Right lobe of liver (tissue), 4 donors: ENCODE data around the gene WDFY2.

Source experiments
- CTCF ChIP-seq, 4 donors: fragments of 200-600 bp in 3 of 4; fragments of 450-650 bp in 1 of 4; IDR thresholded peaks; one replicate each; pipeline versions ENCODE4 v1.5.1 to v1.8.0; 2016 to 2022; ENCODE audit warnings: antibody characterized with exemption in 4 of 4, mild to moderate bottlenecking in 2 of 4
- POLR2A ChIP-seq: fragments of 450-650 bp; IDR thresholded peaks from one replicate; pipeline ENCODE4 v1.6.1; 2017; ENCODE audit warnings: antibody characterized with exemption, mild to moderate bottlenecking
- donor health status: DM: no; HTN: no; CAD: no.
- donor health status: DM: no; HTN: no; CAD: no.
- donor health status: DM: no; HTN: yes; CAD: no.

DNA sequence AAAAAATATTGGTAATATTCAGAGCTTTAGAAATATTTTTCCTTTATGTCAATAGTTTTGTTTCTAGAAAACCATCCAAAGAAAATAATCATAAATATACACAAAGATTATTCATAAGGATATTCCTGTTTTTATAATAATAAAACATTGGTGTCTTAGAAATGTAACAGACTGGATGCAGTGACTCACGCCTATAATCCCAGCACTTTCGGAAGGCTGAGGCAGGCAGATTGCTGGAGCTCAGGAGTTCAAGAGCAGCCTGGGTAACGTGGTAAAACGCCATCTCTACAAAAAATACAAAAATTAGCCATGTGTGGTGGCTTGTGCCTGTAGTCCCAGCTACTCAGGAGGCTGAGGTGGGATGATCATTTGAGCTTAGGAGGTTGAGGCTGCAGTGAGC is 112.9 kb downstream of the WDFY2 start:
- TF ChIP-seq CTCF (IDR thresholded peaks at IDR 0.05): no peak
- TF ChIP-seq POLR2A: no peak
